ENCODE measurements around the gene LRP1B.
"Not testable (repeated sequence)": the region's sequence is repeated elsewhere in the genome, so short reads cannot be mapped to it uniquely, and the experiment has no call there.

Gene LRP1B

GRCh38 chr2:140384946-140385345 is 1745.9 kb downstream of the LRP1B start:
- no peak for DNase-seq

DNA sequence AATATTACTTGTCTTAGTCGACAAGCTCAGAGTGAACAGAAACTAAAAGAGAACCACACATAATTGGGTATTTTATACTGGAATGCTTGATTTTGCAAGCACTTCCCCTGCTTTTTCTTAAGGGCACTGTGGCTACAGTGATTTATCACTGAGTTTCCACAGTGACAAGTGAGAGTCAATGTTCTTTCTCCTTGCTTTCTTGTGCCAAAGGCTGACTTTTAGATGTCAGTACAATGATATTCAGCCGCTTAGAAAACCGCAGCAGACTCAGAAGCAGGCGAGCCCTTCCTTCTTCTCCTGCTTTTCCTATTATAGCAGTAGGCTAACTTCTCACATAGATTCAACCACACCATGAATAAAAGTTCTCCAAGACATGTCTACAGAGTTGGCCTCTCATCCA is 1747.0 kb downstream of the LRP1B start:
- DNase-seq: no peak

DNA sequence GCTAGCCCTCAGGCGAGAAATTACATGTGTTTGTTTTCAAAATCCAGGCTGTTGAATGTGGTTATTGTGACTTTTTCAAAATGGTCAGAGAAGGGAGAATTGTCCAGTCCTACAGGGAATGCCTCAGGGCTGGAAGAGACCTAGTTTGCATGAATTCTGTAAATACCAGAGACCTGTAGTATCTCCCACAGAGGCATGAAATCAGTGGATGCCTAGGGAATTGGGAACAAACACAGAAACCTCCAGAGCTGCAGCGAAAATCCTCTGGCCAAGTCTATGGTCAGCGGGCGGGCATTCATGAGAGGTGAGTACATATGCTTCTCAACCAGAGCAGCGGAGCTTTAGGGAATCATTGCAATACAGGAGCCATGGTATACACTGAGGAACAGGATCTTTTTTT is 1754.1 kb downstream of the LRP1B start:
- DNase-seq: no peak

- DNase-seq: no peak
Measured at GRCh38 chr2:140363131-140363530, 1767.7 kb downstream of the LRP1B start.

DNA sequence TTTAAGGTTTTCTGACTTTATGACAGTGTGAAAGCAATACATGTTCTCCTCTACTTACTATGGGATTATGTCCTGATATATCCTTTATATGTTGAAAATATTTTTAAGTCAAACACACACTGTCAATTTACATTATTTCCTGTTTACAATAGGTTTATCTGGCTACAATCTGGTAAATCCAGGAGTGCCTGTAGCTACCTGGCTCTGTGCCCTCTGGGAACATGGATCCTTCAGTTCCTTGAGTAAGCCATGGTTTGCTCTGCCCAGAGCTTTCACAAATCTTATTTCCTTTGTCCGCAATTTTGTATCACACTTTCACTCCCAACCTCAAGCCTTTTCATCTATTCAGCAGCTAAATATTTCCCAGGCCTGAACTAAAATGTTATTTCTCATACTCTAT is 1768.5 kb downstream of the LRP1B start:
- no peak for DNase-seq

DNA sequence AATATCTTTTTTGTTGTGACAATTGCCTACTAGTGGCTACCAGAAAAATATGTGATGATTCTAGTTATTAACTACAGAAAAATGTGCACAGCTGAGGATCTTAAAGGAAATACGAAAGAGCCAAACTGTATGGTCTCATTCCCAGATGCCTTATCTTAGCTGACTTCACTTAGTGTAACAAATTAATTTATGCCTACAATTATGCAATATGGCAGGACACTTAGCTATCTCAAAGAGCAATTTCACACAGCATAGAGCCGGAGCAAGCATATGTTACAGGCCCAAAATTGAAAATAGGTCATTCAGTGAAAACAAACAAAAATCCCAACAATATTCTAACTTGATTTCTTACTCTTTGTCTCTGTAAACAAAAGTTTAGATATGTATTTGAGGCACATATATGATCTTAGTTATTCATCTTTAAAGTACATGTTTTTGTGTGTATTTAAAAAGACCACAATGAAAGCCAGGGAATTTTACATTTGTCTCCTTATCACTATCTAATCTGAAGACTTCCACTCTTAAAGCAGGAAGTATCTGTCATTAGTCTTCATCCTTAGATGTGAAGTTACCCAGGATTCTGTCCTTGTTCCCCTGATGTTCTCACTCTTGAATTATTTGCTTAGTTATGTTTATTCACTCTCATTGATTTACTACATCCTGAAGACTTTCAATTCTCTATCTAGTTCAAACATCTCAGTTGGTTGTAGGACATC is 1771.6 kb downstream of the LRP1B start:
- DNase-seq: no peak

- no peak for DNase-seq
Measured at GRCh38 chr2:140356697-140357096, 1774.1 kb downstream of the LRP1B start.

DNA sequence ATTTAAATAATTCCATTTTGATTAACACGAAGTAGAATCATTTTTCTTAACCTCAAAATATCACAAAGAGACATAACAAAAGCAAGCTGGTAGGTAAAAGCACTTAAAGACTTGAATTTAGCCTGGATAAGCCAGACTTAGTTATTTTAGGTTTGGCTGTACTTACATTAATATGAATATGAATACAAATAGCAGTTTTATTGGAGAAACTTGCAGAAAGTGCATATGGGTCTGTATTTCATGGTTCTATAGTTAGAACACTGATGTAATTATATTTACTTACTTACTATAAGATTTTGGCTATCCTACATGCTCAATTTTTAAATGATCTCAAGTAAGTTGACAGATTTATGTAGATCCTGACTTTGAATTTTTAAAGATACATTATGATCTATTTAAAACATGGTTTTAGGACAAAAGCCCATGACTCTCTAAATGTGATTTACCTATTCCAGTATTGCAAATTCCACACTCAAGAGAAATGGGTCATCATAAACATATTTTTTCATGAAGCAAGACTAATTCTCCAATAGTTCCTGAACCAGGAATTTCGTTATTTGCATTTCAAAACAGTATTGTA is 1775.2 kb downstream of the LRP1B start:
- no peak for DNase-seq

DNA sequence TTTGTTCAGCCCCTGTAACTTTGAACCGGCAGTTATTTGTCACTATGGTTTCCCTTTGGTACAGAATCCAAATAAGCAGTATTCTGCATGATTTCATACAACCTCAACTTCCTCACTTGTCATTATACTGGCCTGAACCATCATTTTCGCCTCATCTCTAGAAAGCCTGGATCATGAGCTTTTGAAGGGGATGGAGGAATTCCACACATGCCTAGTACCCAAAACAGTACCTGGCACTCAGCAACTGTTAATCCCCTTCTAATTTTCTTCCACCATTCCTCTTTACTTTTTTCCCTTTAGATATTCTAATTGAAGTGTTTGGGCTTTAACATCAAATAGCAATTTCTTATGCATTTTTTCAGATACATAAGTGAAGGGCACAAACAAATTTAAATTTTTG is 1776.3 kb downstream of the LRP1B start:
- DNase-seq: no peak

DNA sequence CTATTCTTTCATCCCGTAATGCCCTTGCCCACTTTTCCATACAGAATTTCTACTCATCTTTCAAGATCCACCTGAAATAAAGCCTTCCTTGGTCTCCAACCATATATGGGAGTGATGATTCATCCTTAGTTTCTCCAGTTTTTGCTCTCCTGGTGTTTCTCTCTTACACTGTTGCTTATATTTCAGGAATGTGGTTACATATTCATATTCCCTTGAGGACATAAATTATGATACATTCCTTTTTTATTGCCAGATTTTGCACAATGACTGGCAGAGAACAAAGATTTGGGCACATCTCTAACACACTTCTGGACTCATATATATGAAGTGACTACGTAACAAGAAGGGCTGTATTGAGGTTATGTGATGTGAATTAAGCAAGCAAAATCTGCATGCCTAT is 1777.3 kb downstream of the LRP1B start:
- DNase-seq: no peak

DNA sequence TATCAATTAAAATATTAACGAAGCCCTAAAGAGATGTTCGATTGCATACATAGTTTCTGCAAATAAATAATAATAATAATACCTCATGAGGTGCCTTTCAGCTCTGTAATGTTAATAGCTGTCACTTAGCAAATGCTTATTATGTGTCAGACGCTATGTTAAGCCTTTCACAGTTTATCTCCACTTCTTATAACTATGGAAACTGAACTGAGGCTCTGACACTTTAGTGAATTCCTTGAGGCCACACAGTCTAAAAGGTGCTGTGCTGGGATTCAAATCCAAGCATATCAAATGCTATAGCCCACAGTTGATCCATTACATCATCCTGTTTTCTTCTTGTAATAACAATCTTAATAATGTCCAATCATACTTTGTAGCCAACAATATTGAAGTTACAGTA is 1779.1 kb downstream of the LRP1B start:
- DNase-seq: no peak

DNA sequence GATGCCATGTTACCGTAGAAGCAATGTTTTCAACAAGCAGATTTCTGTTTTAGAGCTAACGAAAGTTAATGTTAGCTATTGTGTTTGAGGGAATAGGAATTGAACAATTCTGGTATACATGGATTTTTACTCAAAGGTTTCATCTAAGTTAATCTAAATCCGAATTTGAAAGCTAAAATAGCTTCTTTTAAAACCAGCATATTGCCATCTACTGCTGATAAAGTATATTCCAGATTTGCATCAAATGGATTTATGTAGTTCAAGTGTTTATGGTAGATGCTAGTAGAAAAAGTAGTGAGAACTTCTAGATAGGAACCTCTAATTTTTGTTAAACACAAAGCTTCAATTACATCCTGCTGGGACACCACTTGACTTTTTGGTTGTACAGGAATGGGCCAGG is 1781.1 kb downstream of the LRP1B start:
- no peak for DNase-seq

- DNase-seq: no peak
Measured at GRCh38 chr2:140348826-140349225, 1782.0 kb downstream of the LRP1B start.

DNA sequence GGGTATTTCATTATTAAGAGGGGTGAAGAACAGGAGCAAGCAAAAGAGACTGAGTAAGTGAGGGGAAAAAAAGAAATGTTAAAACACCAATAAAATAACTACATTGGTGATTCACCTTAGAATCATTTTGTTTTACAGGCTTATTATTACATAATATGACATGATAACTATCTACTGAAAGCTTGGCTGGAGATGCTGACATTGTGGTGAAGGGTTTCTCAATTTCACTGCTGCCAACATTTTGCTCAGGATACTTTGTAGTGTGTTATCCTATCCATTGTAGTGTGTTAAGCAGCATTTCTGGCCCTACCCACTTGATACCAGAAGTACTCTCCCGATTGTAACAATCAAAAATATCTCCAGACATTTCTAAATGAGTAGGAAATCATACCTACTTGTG is 1786.0 kb downstream of the LRP1B start:
- no peak for DNase-seq

DNA sequence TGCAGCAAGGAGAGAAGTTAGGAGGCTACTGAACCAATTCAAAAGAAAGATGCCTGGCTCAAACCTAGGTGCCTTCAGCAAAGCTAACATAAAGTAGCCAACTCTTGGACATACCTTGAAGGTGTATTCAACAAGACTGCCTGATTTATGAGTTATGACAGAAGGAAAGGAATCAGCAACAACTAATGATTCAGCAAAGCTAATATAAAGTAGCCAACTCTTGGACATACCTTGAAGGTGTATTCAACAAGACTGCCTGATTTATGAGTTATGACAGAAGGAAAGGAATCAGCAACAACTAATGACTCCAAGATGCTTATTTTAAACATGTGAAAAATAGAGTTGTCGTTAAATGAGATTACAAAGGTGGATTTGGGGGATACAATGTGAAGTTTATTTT is 1786.5 kb downstream of the LRP1B start:
- DNase-seq: not testable (repeated sequence)

- DNase-seq: no peak
Measured at GRCh38 chr2:140338795-140339194, 1792.0 kb downstream of the LRP1B start.

DNA sequence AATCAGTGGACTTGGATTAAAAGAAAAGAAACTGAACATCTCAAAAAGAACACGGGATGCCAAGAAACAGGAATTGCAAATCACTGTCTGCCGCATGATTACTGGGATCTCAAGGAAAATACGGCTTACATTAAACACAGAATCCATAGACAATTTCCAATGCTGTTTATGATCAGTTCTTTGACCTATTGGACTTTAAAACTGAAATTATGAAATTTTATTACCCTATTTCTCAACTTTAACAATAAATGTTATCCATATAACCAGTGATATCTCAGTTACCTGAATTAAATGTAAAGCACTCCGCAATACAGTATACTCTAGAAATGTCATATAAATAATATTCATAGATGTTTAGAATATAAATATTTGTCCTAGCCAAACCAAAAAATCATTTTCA is 1793.8 kb downstream of the LRP1B start:
- no peak for DNase-seq

DNA sequence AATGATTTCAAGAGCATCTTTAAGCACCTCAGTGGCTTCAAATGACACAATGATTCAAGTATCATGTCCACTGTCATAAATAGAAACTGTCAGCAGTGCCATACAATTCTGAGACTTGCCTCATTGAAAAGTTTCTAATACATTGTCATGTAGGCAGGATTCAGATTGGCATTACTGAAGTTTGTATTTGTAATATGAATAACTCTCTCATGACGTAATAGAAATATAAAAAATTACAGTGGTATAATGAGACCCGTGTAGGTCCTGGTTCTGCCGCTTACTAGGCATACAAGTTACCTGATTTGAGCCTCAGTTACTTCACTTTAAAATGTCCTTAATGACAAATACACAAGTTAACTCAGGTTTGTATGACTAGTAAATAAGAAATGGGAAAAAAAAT is 1814.5 kb downstream of the LRP1B start:
- no peak for DNase-seq

GRCh38 chr2:140311905-140312304 is 1818.9 kb downstream of the LRP1B start:
- no peak for DNase-seq

DNA sequence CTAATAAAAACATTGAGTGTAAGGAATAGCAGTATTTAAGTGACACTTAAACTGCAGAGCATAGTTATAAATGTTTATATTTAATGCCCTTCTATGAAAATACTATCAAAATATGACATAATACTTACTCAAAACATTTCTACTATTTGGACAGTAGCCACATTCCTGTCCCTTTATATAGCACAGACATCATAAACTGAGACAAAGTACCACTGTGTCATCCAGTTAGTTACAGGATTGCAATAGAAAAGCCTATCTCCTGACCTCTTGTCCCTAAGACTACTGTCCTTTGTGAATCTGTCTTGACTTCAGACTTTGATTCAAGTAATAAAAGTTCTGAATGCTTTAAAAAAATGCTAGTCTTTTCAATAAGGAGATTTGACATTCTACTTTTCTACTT is 1822.1 kb downstream of the LRP1B start:
- DNase-seq: no peak

GRCh38 chr2:140307532-140307931 is 1823.3 kb downstream of the LRP1B start:
- no peak for DNase-seq

DNA sequence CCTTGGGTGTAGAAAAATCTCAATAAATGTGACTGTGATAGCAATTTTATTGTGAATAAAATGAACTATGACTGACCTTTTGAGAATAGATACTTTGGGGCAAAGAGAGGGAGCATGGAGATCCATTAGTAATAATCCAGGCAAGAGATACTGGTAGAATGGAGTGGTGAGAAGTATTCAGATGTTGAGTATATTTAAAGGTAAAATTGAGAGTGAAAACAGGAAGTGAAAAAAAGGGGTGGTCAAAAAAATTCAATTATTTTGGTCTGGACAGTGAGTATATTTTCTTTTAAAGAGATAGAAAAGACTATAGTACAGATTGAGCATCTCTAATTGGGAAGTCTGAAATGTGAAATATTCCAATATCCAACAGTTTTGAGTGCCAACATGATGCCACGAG is 1835.0 kb downstream of the LRP1B start:
- DNase-seq: no peak

DNA sequence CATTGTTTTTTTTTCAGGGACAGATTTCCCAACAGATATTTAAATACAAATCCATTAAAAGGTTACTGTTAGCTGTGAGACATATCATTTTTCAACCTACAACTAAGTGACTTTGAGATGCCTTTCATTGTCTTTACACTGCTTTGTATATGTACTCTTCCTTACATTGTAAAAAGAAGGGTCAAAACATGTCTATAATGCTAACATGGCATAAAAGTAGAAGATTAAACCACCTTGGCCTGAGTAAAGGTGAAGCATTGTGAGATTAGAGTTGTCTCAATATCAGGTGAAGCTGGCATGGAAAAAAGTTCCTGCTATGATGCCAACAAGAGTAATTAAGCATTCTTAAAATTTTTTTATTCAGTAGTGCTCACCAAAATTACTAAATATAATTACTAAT is 1842.1 kb downstream of the LRP1B start:
- no peak for DNase-seq

DNA sequence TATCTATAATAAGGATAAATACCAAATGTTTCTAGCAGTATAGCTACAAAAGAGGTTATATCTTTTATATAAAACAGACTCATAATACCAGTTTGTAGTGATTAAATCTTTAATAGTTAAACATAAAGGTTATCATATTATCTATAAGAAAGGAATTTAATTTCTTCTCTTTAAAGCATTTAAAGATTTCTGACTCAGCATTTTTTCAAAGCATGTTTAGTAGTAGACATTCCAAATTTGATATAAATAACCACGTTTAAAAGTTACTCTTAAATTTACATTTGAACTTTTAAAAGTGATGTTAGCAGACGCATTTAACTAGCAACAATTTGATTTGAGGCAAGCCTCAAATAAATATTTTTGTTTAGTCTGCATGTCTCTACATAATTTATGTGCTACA is 1842.6 kb downstream of the LRP1B start:
- DNase-seq: no peak

GRCh38 chr2:140286377-140286776 is 1844.4 kb downstream of the LRP1B start:
- no peak for DNase-seq
